Suprapubic skin (tissue), 4 donors: ENCODE measurements around the gene ATF6. TPM values are rescaled to one million over a fixed set of nuclear protein-coding genes. Genes with fewer than 3 reads are reported as not detected.

Source experiments
- DNase-seq, 2 donors: peaks; one replicate each; pipeline ENCODE4 v3.0.0-alpha.2; 2019; ENCODE audit warnings: low spot score in 2 of 2
- H3K27ac ChIP-seq: fragments of 200-600 bp; sonication (generic); one replicate; pipeline ENCODE4 v1.5.1; 2019
- H3K27me3 ChIP-seq: fragments of 200-600 bp; sonication (generic); one replicate; pipeline ENCODE4 v1.5.1; 2019
- H3K36me3 ChIP-seq: fragments of 200-600 bp; sonication (generic); one replicate; pipeline ENCODE4 v1.5.1; 2019
- H3K4me1 ChIP-seq: fragments of 200-600 bp; sonication (generic); one replicate; pipeline ENCODE4 v1.5.1; 2019
- H3K4me3 ChIP-seq: fragments of 200-600 bp; sonication (generic); one replicate; pipeline ENCODE4 v1.5.1; 2019; ENCODE audit warnings: mild to moderate bottlenecking
- H3K9me3 ChIP-seq: fragments of 200-600 bp; sonication (generic); one replicate; pipeline ENCODE4 v1.5.1; 2019
- CTCF ChIP-seq, 2 donors: fragments of 200-600 bp in 1 of 2; fragments of 450-650 bp in 1 of 2; sonication (generic) in 1 of 2; IDR thresholded peaks; one replicate each; pipeline ENCODE4 v1.5.1; 2016 to 2019; ENCODE audit warnings: antibody characterized with exemption in 2 of 2, mild to moderate bottlenecking in 1 of 2, moderate library complexity in 1 of 2
- EP300 ChIP-seq: sonication (generic); formaldehyde crosslinking; IDR thresholded peaks from one replicate; pipeline ENCODE4 v1.6.1; 2017; ENCODE audit warnings: antibody characterized with exemption
- POLR2A ChIP-seq, 2 donors: fragments of 450-650 bp; IDR thresholded peaks; one replicate each; pipeline ENCODE4 v1.6.1; 2017; ENCODE audit warnings: antibody characterized with exemption in 2 of 2, mild to moderate bottlenecking in 2 of 2, moderate library complexity in 2 of 2
- POLR2AphosphoS5 ChIP-seq, 3 donors: sonication (generic); formaldehyde crosslinking; IDR thresholded peaks; one replicate each; pipeline ENCODE4 v1.6.1; 2017; ENCODE audit warnings: antibody characterized with exemption in 3 of 3
- whole genome bisulfite sequencing: methylation state at CpG from one replicate; pipeline ENCODE4 v1.1.5; 2018; 5-methylcytosine and 5-hydroxymethylcytosine counted together
- total RNA-seq, 4 donors: library from RNA; depleted of rRNA; stranded (reverse); fragments of >200 nt; gene quantifications; one replicate each; pipeline ENCODE4 v1.1.0, GENCODE V29; 2016

Gene ATF6
- total RNA-seq, 4 donors from 2014 or later: 28.0 to 32.4 (median 29.7) TPM

- Histone ChIP-seq H3K27ac (no peak overlapping the region), H3K4me1 (peaks cover 40% of the 10 kb centered on the region), H3K9me3 (no peaks in the 10 kb centered on the region), H3K36me3 (no peaks in the 10 kb centered on the region), H3K4me3 (no peak overlapping the region), H3K27me3 (no peaks in the 10 kb centered on the region)
- 99% methylated on average over 3 of the region's 3 CpGs for WGBS
- TF ChIP-seq POLR2A (IDR thresholded peaks at IDR 0.05) (no peak), EP300 (no peak), POLR2AphosphoS5 (IDR thresholded peaks at IDR 0.05) (no peak), CTCF (IDR thresholded peaks at IDR 0.05) (no peak)
- no peak for DNase-seq
Observed at GRCh38 chr1:161770250-161770649, 4.1 kb downstream of the ATF6 start.

GRCh38 chr1:161771161-161771560 is 5.0 kb downstream of the ATF6 start:
- H3K27ac ChIP-seq: no peak overlapping the region
- WGBS: 81% methylated on average over 5 of the region's 5 CpGs
- no peak overlapping the region for H3K4me3 ChIP-seq
- H3K36me3 ChIP-seq: no peaks in the 10 kb centered on the region
- no peaks in the 10 kb centered on the region for H3K9me3 ChIP-seq
- TF ChIP-seq POLR2AphosphoS5 (IDR thresholded peaks at IDR 0.05) (no peak), POLR2A (IDR thresholded peaks at IDR 0.05) (no peak), CTCF (IDR thresholded peaks at IDR 0.05) (no peak), EP300 (no peak)
- peaks cover 40% of the 10 kb centered on the region for H3K4me1 ChIP-seq
- no peaks in the 10 kb centered on the region for H3K27me3 ChIP-seq
- DNase-seq: no peak

- Histone ChIP-seq H3K4me1 (peaks cover 35% of the 10 kb centered on the region), H3K9me3 (no peaks in the 10 kb centered on the region), H3K27ac (no peak overlapping the region), H3K27me3 (no peaks in the 10 kb centered on the region), H3K36me3 (no peaks in the 10 kb centered on the region), H3K4me3 (no peak overlapping the region)
- DNase-seq: no peak
- WGBS: 73% methylated on average over 2 of the region's 2 CpGs
- TF ChIP-seq POLR2AphosphoS5 (IDR thresholded peaks at IDR 0.05): no peak
- no peak for TF ChIP-seq EP300
- no peak for TF ChIP-seq CTCF (IDR thresholded peaks at IDR 0.05)
- TF ChIP-seq POLR2A (IDR thresholded peaks at IDR 0.05): no peak
Observed at GRCh38 chr1:161771973-161772372, 5.9 kb downstream of the ATF6 start.

GRCh38 chr1:161772397-161772796 is 6.3 kb downstream of the ATF6 start:
- no peak for DNase-seq
- TF ChIP-seq CTCF (IDR thresholded peaks at IDR 0.05): no peak
- TF ChIP-seq POLR2AphosphoS5 (IDR thresholded peaks at IDR 0.05): no peak
- Histone ChIP-seq H3K27me3 (no peaks in the 10 kb centered on the region), H3K36me3 (no peaks in the 10 kb centered on the region), H3K27ac (no peak overlapping the region), H3K4me3 (no peak overlapping the region), H3K9me3 (no peaks in the 10 kb centered on the region), H3K4me1 (peaks cover 31% of the 10 kb centered on the region)

- H3K9me3 ChIP-seq: no peaks in the 10 kb centered on the region
- H3K4me3 ChIP-seq: no peak overlapping the region
- H3K36me3 ChIP-seq: no peaks in the 10 kb centered on the region
- WGBS: 62% methylated on average over 4 of the region's 4 CpGs
- no peak for TF ChIP-seq EP300
- TF ChIP-seq POLR2A (IDR thresholded peaks at IDR 0.05): no peak
- no peak for TF ChIP-seq CTCF (IDR thresholded peaks at IDR 0.05)
- H3K4me1 ChIP-seq: peaks cover 20% of the 10 kb centered on the region
- DNase-seq: no peak
- no peaks in the 10 kb centered on the region for H3K27me3 ChIP-seq
- H3K27ac ChIP-seq: no peak overlapping the region
Observed at GRCh38 chr1:161773791-161774190, 7.7 kb downstream of the ATF6 start.
